K562 (cell line): ENCODE measurements around the gene ANO10. TPM values are rescaled to one million over a fixed set of nuclear protein-coding genes. Genes with fewer than 3 reads are reported as not detected.

Source experiments
- ATAC-seq: fragments of 200-7000 bp; cut with Tn5 transposase; 3 replicates; pipeline ENCODE4 v1.9.1; 2020; ENCODE audit warnings: moderate library complexity
- BruUV-seq: library from RNA; stranded (reverse); fragments of 400-500 nt; replicated peaks from 2 replicates; lab custom pipeline; 2021; lab: Mats Ljungman, UMichigan
- CTCF ChIA-PET: fragments of 300-600 bp; formaldehyde crosslinking; extraction: SDS; loops from one replicate; lab custom pipeline; 2021; ENCODE audit warnings: low intra/inter-chr PET ratio; lab: Yijun Ruan, JAX
- POLR2A ChIA-PET: fragments of 300-600, 350-650 bp; sonication (Branson Sonifier 250); formaldehyde crosslinking; extraction: SDS; loops from one replicate; lab custom pipeline; 2021; ENCODE audit warnings: antibody characterized with exemption, inconsistent platforms; lab: Yijun Ruan, JAX
- DNase-seq, 4 experiments: peaks; one replicate each; pipeline versions ENCODE4 v3.0.0 to v3.0.0-alpha.2; 2011 to 2018; ENCODE audit warnings: low spot score in 3 of 4, mixed read lengths in 3 of 4; ENCODE audit errors: extremely low read depth in 1 of 4
- FAIRE-seq: peaks from 2 replicates; lab custom pipeline; 2011; peaks lifted over from hg19 to GRCh38; lab: Jason Lieb, UNC
- H2AFZ ChIP-seq: 2 replicates; pipeline ENCODE4 v1.6.0; 2011; ENCODE audit warnings: low read depth, low read length, control low read depth, inconsistent platforms
- H3K27ac ChIP-seq: fragments of 200-600 bp; 3 replicates; pipeline ENCODE4 v1.8.0; 2011; ENCODE audit warnings: low read depth, mild to moderate bottlenecking, control low read depth, inconsistent platforms, low read length, moderate library complexity, mixed read lengths; ENCODE audit errors: extremely low read depth
- H3K27me3 ChIP-seq, 2 experiments: fragments of 300-600 bp in 1 of 2; 2 replicates in 1 of 2; 3 replicates in 1 of 2; pipeline versions ENCODE4 v1.6.0 to v1.8.0; 2011; ENCODE audit warnings: inconsistent platforms in 2 of 2, low read length in 2 of 2, mild to moderate bottlenecking in 1 of 2, mixed read lengths in 1 of 2, moderate library complexity in 1 of 2; ENCODE audit not compliant: control insufficient read depth in 2 of 2, insufficient read depth in 2 of 2
- H3K36me3 ChIP-seq: fragments of 300-600 bp; 3 replicates; pipeline ENCODE4 v1.8.0; 2011; ENCODE audit warnings: mild to moderate bottlenecking, low read length, inconsistent platforms; ENCODE audit not compliant: control insufficient read depth, insufficient read depth
- H3K4me1 ChIP-seq, 2 experiments: fragments of 200-600 bp in 1 of 2; replicated peaks in 1 of 2; 2 replicates in 1 of 2; 3 replicates in 1 of 2; pipeline versions ENCODE4 v1.5.1 to v1.8.0; 2011; ENCODE audit warnings: inconsistent platforms in 2 of 2, low read length in 2 of 2, mild to moderate bottlenecking in 1 of 2, mixed read lengths in 1 of 2, moderate library complexity in 1 of 2; ENCODE audit not compliant: control insufficient read depth in 2 of 2, insufficient read depth in 2 of 2
- H3K4me2 ChIP-seq: 2 replicates; pipeline ENCODE4 v1.6.1; 2011; ENCODE audit warnings: low read length, control low read depth, inconsistent platforms, mixed read lengths; ENCODE audit not compliant: insufficient read depth
- H3K4me3 ChIP-seq: fragments of 200-600 bp; sonication (generic), shearing (Covaris generic); 2 replicates; pipeline ENCODE4 v1.5.1; 2016; ENCODE audit warnings: control low read depth, inconsistent platforms
- H3K79me2 ChIP-seq: fragments of 200-600 bp; 3 replicates; pipeline ENCODE4 v1.8.0; 2011; ENCODE audit warnings: low read length, inconsistent platforms; ENCODE audit not compliant: control insufficient read depth, insufficient read depth
- H3K9ac ChIP-seq, 2 experiments: 2 replicates each; pipeline versions ENCODE4 v1.6.0 to v1.6.1; 2011; ENCODE audit warnings: low read depth in 2 of 2, low read length in 2 of 2, control low read depth in 1 of 2, inconsistent platforms in 1 of 2, mild to moderate bottlenecking in 1 of 2, mixed read lengths in 1 of 2; ENCODE audit not compliant: insufficient read depth in 1 of 2
- H3K9me1 ChIP-seq: one replicate; pipeline ENCODE4 v1.6.0; 2011; ENCODE audit warnings: inconsistent platforms, mild to moderate bottlenecking, low read length, moderate library complexity; ENCODE audit not compliant: control insufficient read depth, insufficient read depth
- H3K9me3 ChIP-seq: replicated peaks from 2 replicates; pipeline ENCODE4 v1.5.1; 2011; ENCODE audit warnings: low read depth, low read length, inconsistent platforms; ENCODE audit not compliant: control insufficient read depth, insufficient read depth
- H4K20me1 ChIP-seq: replicated peaks from 2 replicates; pipeline ENCODE4 v1.6.1; 2011; ENCODE audit warnings: low read length, inconsistent platforms, mixed read lengths; ENCODE audit not compliant: control insufficient read depth, insufficient read depth
- E2F5 ChIP-seq: sonication (generic); formaldehyde crosslinking; IDR thresholded peaks from 2 replicates; pipeline ENCODE4 v1.8.0; 2022; ENCODE audit warnings: mild to moderate bottlenecking, missing genetic modification reagents
- FOS ChIP-seq: IDR thresholded peaks from 3 replicates; pipeline ENCODE4 v1.6.1; 2011; ENCODE audit not compliant: insufficient read length; ENCODE audit errors: extremely low read depth
- PCBP2 ChIP-seq: fragments of 200-400 bp; formaldehyde crosslinking; IDR thresholded peaks from 2 replicates; pipeline ENCODE4 v1.6.1; 2018; ENCODE audit warnings: low read length, low read depth, mild to moderate bottlenecking, moderate library complexity; ENCODE audit not compliant: poor library complexity, severe bottlenecking
- RCOR1 ChIP-seq, 2 experiments: IDR thresholded peaks; 2 replicates each; pipeline ENCODE4 v1.6.1; 2012; ENCODE audit warnings: low read depth in 2 of 2, low read length in 2 of 2, borderline replicate concordance in 1 of 2, improper control_type of control experiment in 1 of 2
- UBTF ChIP-seq, 2 experiments: IDR thresholded peaks; 2 replicates each; pipeline ENCODE4 v1.6.1; 2012; ENCODE audit warnings: improper control_type of control experiment in 2 of 2, low read depth in 2 of 2, low read length in 2 of 2, borderline replicate concordance in 1 of 2
- ZNF217 ChIP-seq: sonication (generic); formaldehyde crosslinking; IDR thresholded peaks from 2 replicates; pipeline ENCODE4 v1.8.0; 2022; ENCODE audit warnings: mild to moderate bottlenecking, missing genetic modification reagents
- ZNF384 ChIP-seq: IDR thresholded peaks from 2 replicates; pipeline ENCODE4 v1.6.1; 2012; ENCODE audit warnings: low read depth, low read length, improper control_type of control experiment
- ZNF75A ChIP-seq: fragments of 450-650 bp; formaldehyde crosslinking; IDR thresholded peaks from 2 replicates; pipeline ENCODE4 v1.4.0; 2020; ENCODE audit warnings: mild to moderate bottlenecking
- ZNF766 ChIP-seq: fragments of 200-800 bp; sonication (Bioruptor generic); conservative IDR thresholded peaks from 2 replicates; pipeline ENCODE4 v1.6.1; 2016; ENCODE audit warnings: missing genetic modification characterization, missing compliant biosample characterization
- WGBS: fragments of 100-300 bp; shearing (Covaris generic); methylation state at CpG from one replicate; pipeline ENCODE4 v1.1.6; 2016; ENCODE audit warnings: low coverage, mixed read lengths; ENCODE audit not compliant: insufficient coverage; ENCODE audit errors: missing lambda C conversion rate; 5-methylcytosine and 5-hydroxymethylcytosine counted together
- in situ Hi-C: fragments of 300-500 bp; cut with MboI; formaldehyde crosslinking; loops from 4 replicates; pipeline ENCODE4 v1.15.0; 2018; ENCODE audit warnings: inconsistent platforms, mixed read lengths
- intact Hi-C: fragments of 100-400 bp; cut with micrococcal nuclease; formaldehyde crosslinking; loops from 2 replicates; pipeline ENCODE4 v1.14.2; 2022
- polyA plus RNA-seq, 8 experiments: library from polyadenylated mRNA; depleted of rRNA in 4 of 8; stranded (reverse) in 5 of 8; unstranded in 3 of 8; fragments of >200 nt; fragmentation: Nextera tagmentation in 2 of 8; fragmentation: Illumina TruSeq in 1 of 8; extraction: Ambion mirVana in 2 of 8; extraction: Trizol in 1 of 8; gene quantifications; 2 replicates each; pipeline versions ENCODE4 v1.2.1 to v1.2.3, GENCODE V29; 2011 to 2014; ENCODE audit warnings: inconsistent platforms in 1 of 8, missing spikeins in 1 of 8
- total RNA-seq, 7 experiments: library from RNA; depleted of rRNA in 6 of 7; stranded (reverse); fragments of >200 nt in 6 of 7; fragmentation: Illumina TruSeq in 2 of 7; extraction: Trizol in 2 of 7; gene quantifications; 2 replicates each; pipeline versions ENCODE4 v1.2.1 to v1.2.3, GENCODE V29; 2011 to 2021; ENCODE audit warnings: low replicate concordance in 1 of 7

The ANO10 gene
- total and polyA plus RNA-seq, 9 of the 15 experiments (the other 6 are each of a cell fraction or from before 2014, with no cell fraction given), result 6.4 to 46.0 (median 32.3) TPM

- no peak overlapping the region for H2AFZ ChIP-seq
- 17% methylated on average over 3 of the region's 3 CpGs for WGBS
- H3K4me2 ChIP-seq, result no peak overlapping the region
- POLR2A ChIA-PET, result interaction anchor here (1.0 to 1.5 kb wide), 2 partner anchors 13 to 16 kb away, joined by 3 read pairs; no protein-coding TSS in a partner anchor
- DNase-seq (no peak), ATAC-seq (no peak), FAIRE-seq (no peak)
- intact Hi-C loops, result loop anchor here (2.0 to 5.0 kb wide), 2 partner anchors 157 to 417 kb away; no protein-coding TSS in a partner anchor
- H3K4me3 ChIP-seq, result no peak overlapping the region
- H3K79me2 ChIP-seq, result no peaks in the 10 kb centered on the region
- CTCF ChIA-PET, result no interaction called here
- no peaks in the 10 kb centered on the region for H3K36me3 ChIP-seq
- no peak overlapping the region for H3K27ac ChIP-seq
- no peaks in the 10 kb centered on the region for H3K9me1 ChIP-seq
- no TSS peak for BruUV-seq
- no peak for TF ChIP-seq UBTF (IDR thresholded peaks at IDR 0.05; ENCODE audit: borderline replicate concordance in 1 of 2, low read depth in 2 of 2, low read length in 2 of 2)
- TF ChIP-seq E2F5, result no peak
- no peak for TF ChIP-seq ZNF75A (CRISPR knock-in tag)
- no peak for TF ChIP-seq ZNF384
- no peak for TF ChIP-seq FOS
- TF ChIP-seq ZNF766 (CRISPR knock-in tag), result no peak
- no peak for TF ChIP-seq ZNF217
- TF ChIP-seq RCOR1 (IDR thresholded peaks at IDR 0.05; ENCODE audit: borderline replicate concordance in 1 of 2, low read depth in 2 of 2, low read length in 2 of 2), result no peak
- TF ChIP-seq PCBP2, result no peak
- no peaks in the 10 kb centered on the region for H3K27me3 ChIP-seq
- no peaks in the 10 kb centered on the region for H4K20me1 ChIP-seq
- H3K9ac ChIP-seq, result no peak overlapping the region
- in situ Hi-C loops, result no loop called here
- no peaks in the 10 kb centered on the region for H3K4me1 ChIP-seq
- H3K9me3 ChIP-seq, result no peaks in the 10 kb centered on the region
These were observed 242.5 kb downstream of the ANO10 start for GRCh38 chr3:43379343-43379742.
